ENCODE data around the gene ERP29.

DNA sequence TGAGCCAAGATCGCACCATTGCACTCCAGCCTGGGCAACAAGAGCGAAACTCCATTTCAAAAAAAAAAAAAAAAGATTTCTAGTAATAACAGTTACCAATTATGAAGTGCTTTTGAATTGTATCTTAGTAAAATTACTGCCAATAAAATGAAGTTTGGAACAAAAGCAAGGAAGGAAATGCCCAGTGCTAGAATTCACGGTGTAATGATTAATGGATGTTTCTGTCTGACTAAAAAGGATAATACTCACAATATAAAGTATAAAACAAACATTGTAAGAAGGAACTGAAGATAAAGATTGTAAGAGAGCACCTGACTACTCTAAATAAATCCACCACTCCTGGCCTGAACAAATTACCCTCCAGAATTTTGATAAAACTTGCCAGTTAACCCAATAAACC is 4.3 kb upstream of the ERP29 start:
- TF ChIP-seq, protein P1, sequence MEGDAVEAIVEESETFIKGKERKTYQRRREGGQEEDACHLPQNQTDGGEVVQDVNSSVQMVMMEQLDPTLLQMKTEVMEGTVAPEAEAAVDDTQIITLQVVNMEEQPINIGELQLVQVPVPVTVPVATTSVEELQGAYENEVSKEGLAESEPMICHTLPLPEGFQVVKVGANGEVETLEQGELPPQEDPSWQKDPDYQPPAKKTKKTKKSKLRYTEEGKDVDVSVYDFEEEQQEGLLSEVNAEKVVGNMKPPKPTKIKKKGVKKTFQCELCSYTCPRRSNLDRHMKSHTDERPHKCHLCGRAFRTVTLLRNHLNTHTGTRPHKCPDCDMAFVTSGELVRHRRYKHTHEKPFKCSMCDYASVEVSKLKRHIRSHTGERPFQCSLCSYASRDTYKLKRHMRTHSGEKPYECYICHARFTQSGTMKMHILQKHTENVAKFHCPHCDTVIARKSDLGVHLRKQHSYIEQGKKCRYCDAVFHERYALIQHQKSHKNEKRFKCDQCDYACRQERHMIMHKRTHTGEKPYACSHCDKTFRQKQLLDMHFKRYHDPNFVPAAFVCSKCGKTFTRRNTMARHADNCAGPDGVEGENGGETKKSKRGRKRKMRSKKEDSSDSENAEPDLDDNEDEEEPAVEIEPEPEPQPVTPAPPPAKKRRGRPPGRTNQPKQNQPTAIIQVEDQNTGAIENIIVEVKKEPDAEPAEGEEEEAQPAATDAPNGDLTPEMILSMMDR (IDR thresholded peaks at IDR 0.05; ENCODE audit: low read depth, low read length, missing input control), result no peak
- TF ChIP-seq FOXA2 (IDR thresholded peaks at IDR 0.05), result no peak
